HG02759 (cell line): ENCODE measurements around the gene PLXNA1.

Experiments used
- ATAC-seq: cut with Tn5 transposase; IDR thresholded peaks from one replicate; pipeline ENCODE4 v1.9.1; 2021; ENCODE audit warnings: mild to moderate bottlenecking, moderate library complexity; ENCODE audit not compliant: unreplicated experiment

The PLXNA1 gene

GRCh38 chr3:126985132-126985985 is 2.4 kb downstream of the PLXNA1 start:
- ATAC-seq = no peak

- no peak for ATAC-seq
Measured at GRCh38 chr3:126986001-126986400, 3.1 kb downstream of the PLXNA1 start.

- no peak for ATAC-seq
Measured at GRCh38 chr3:126987129-126987528, 4.2 kb downstream of the PLXNA1 start.

GRCh38 chr3:126987596-126987995 is 4.7 kb downstream of the PLXNA1 start:
- no peak for ATAC-seq

- no peak for ATAC-seq
Measured at GRCh38 chr3:126988451-126989021, 5.6 kb downstream of the PLXNA1 start.

GRCh38 chr3:126989316-126990023 is 6.6 kb downstream of the PLXNA1 start:
- ATAC-seq = no peak

- no peak for ATAC-seq
Measured at GRCh38 chr3:126990024-126990700, 7.2 kb downstream of the PLXNA1 start.

- ATAC-seq = no peak
Measured at GRCh38 chr3:126990890-126991289, 8.0 kb downstream of the PLXNA1 start.

GRCh38 chr3:126991366-126992200 is 8.7 kb downstream of the PLXNA1 start:
- no peak for ATAC-seq

- ATAC-seq = no peak
Measured at GRCh38 chr3:126992216-126992615, 9.3 kb downstream of the PLXNA1 start.

- ATAC-seq = no peak
Measured at GRCh38 chr3:126992776-126993175, 9.9 kb downstream of the PLXNA1 start.

GRCh38 chr3:126993436-126993835 is 10.5 kb downstream of the PLXNA1 start:
- ATAC-seq = no peak

GRCh38 chr3:126994661-126995245 is 11.8 kb downstream of the PLXNA1 start:
- no peak for ATAC-seq

- no peak for ATAC-seq
Measured at GRCh38 chr3:126995254-126995780, 12.4 kb downstream of the PLXNA1 start.

- no peak for ATAC-seq
Measured at GRCh38 chr3:126995926-126996512, 13.1 kb downstream of the PLXNA1 start.

GRCh38 chr3:126996905-126997304 is 14.0 kb downstream of the PLXNA1 start:
- ATAC-seq = no peak

GRCh38 chr3:126997455-126998038 is 14.6 kb downstream of the PLXNA1 start:
- ATAC-seq = no peak

- no peak for ATAC-seq
Measured at GRCh38 chr3:126998320-126998719, 15.4 kb downstream of the PLXNA1 start.

- ATAC-seq = no peak
Measured at GRCh38 chr3:126998728-126999127, 15.8 kb downstream of the PLXNA1 start.
